ENCODE data around the gene GRM8. TPM values are rescaled to one million over a fixed set of nuclear protein-coding genes. Genes with fewer than 3 reads are reported as not detected.

GRM8 gene
- total and polyA plus RNA-seq, 10 of the 15 experiments (the other 5 are each of a cell fraction or from before 2014, with no cell fraction given), result 0.33 to 7.1 (median 0.45) TPM; not detected in 2

- Histone ChIP-seq H3K4me3 (no peak overlapping the region), H3K4me1 (ENCODE audit: control insufficient read depth, insufficient read depth, low read length) (no peaks in the 10 kb centered on the region; the same call in 1 of the 2 replicates), H3K4me2 (ENCODE audit: control insufficient read depth, insufficient read depth) (no peak overlapping the region), H3K9me3 (replicated peaks; ENCODE audit: control insufficient read depth, insufficient read depth, low read length) (no peaks in the 10 kb centered on the region), H3K9ac (ENCODE audit: control insufficient read depth, insufficient read depth, low read length) (no peak overlapping the region), H3K36me3 (ENCODE audit: control insufficient read depth in 2 of 2, insufficient read depth in 2 of 2, low read length in 1 of 2) (no peaks in the 10 kb centered on the region), H3K27me3 (replicated peaks in 1 of 2; ENCODE audit: control insufficient read depth in 2 of 2, insufficient read depth in 2 of 2, low read length in 1 of 2) (no peaks in the 10 kb centered on the region), H4K20me1 (ENCODE audit: control insufficient read depth, insufficient read depth) (no peaks in the 10 kb centered on the region), H3K79me2 (ENCODE audit: control insufficient read depth, insufficient read depth, low read length) (no peaks in the 10 kb centered on the region), H2AFZ (ENCODE audit: control insufficient read depth, low read depth, low read length) (no peak overlapping the region), H3K27ac (ENCODE audit: control insufficient read depth, insufficient read depth) (no peak overlapping the region)
- ATAC-seq (no peak), FAIRE-seq (no peak), DNase-seq (ENCODE audit: low read depth, low spot score) (no peak)
- no TSS peak for BruUV-seq (replicated peaks)
- RAD21 ChIA-PET (ENCODE audit: unreplicated experiment), result interaction anchor here (1.0 kb wide), 1 partner anchor 14 kb away, joined by 3 read pairs; no protein-coding TSS in a partner anchor
- SMC1A ChIA-PET (ENCODE audit: uncharacterized antibody, unreplicated experiment), result interaction anchor here (1.0 kb wide), 1 partner anchor 248 kb away, joined by 3 read pairs; no protein-coding TSS in a partner anchor
- intact Hi-C loops (cut with micrococcal nuclease; ENCODE audit: unreplicated experiment), result no loop called here
- POLR2A ChIA-PET, result interaction anchor here (0.5 to 1.0 kb wide), 2 partner anchors 8 to 453 kb away, joined by 3 to 4 read pairs; no protein-coding TSS in a partner anchor
- CTCF ChIA-PET, result interaction anchor here (1.2 kb wide), 1 partner anchor 20 kb away, joined by 3 read pairs; no protein-coding TSS in a partner anchor
- in situ Hi-C loops (cut with MboI), result no loop called here
- TF ChIP-seq GABPA (IDR thresholded peaks at IDR 0.05; ENCODE audit: low read depth), result no peak
- TF ChIP-seq RAD51 (IDR thresholded peaks at IDR 0.05), result no peak
- no peak for TF ChIP-seq FOXM1 (IDR thresholded peaks at IDR 0.05; ENCODE audit: low read depth, low read length)
- no peak for TF ChIP-seq MTA2 (IDR thresholded peaks at IDR 0.05; ENCODE audit: low read depth)
- no peak for TF ChIP-seq TCF3 (IDR thresholded peaks at IDR 0.05; ENCODE audit: borderline replicate concordance, insufficient read depth, low read depth, low read length)
- TF ChIP-seq, protein P1, sequence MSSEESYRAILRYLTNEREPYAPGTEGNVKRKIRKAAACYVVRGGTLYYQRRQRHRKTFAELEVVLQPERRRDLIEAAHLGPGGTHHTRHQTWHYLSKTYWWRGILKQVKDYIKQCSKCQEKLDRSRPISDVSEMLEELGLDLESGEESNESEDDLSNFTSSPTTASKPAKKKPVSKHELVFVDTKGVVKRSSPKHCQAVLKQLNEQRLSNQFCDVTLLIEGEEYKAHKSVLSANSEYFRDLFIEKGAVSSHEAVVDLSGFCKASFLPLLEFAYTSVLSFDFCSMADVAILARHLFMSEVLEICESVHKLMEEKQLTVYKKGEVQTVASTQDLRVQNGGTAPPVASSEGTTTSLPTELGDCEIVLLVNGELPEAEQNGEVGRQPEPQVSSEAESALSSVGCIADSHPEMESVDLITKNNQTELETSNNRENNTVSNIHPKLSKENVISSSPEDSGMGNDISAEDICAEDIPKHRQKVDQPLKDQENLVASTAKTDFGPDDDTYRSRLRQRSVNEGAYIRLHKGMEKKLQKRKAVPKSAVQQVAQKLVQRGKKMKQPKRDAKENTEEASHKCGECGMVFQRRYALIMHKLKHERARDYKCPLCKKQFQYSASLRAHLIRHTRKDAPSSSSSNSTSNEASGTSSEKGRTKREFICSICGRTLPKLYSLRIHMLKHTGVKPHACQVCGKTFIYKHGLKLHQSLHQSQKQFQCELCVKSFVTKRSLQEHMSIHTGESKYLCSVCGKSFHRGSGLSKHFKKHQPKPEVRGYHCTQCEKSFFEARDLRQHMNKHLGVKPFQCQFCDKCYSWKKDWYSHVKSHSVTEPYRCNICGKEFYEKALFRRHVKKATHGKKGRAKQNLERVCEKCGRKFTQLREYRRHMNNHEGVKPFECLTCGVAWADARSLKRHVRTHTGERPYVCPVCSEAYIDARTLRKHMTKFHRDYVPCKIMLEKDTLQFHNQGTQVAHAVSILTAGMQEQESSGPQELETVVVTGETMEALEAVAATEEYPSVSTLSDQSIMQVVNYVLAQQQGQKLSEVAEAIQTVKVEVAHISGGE (CRISPR knock-in tag; IDR thresholded peaks at IDR 0.05), result no peak
- no peak for TF ChIP-seq KDM1A (IDR thresholded peaks at IDR 0.05; ENCODE audit: borderline replicate concordance)
- no peak for TF ChIP-seq TCF7 (IDR thresholded peaks at IDR 0.05; ENCODE audit: borderline replicate concordance)
- no peak for TF ChIP-seq GATAD2B (conservative IDR thresholded peaks at IDR 0.05; ENCODE audit: low read depth)
- TF ChIP-seq IRF4 (IDR thresholded peaks at IDR 0.05; ENCODE audit: low read depth, low read length), result no peak
- TF ChIP-seq, protein P2, sequence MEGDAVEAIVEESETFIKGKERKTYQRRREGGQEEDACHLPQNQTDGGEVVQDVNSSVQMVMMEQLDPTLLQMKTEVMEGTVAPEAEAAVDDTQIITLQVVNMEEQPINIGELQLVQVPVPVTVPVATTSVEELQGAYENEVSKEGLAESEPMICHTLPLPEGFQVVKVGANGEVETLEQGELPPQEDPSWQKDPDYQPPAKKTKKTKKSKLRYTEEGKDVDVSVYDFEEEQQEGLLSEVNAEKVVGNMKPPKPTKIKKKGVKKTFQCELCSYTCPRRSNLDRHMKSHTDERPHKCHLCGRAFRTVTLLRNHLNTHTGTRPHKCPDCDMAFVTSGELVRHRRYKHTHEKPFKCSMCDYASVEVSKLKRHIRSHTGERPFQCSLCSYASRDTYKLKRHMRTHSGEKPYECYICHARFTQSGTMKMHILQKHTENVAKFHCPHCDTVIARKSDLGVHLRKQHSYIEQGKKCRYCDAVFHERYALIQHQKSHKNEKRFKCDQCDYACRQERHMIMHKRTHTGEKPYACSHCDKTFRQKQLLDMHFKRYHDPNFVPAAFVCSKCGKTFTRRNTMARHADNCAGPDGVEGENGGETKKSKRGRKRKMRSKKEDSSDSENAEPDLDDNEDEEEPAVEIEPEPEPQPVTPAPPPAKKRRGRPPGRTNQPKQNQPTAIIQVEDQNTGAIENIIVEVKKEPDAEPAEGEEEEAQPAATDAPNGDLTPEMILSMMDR (IDR thresholded peaks at IDR 0.05 in 2 of 3, conservative IDR thresholded peaks at IDR 0.05 in 1 of 3; ENCODE audit: control insufficient read depth in 2 of 3, extremely low read depth in 1 of 3, insufficient read depth in 1 of 3, low read depth in 3 of 3, low read length in 3 of 3), result no peak
- no peak for TF ChIP-seq EP300 (IDR thresholded peaks at IDR 0.05; ENCODE audit: borderline replicate concordance in 1 of 2, control insufficient read depth in 1 of 2, low read depth in 2 of 2, low read length in 2 of 2)
- TF ChIP-seq ZNF592 (IDR thresholded peaks at IDR 0.05), result no peak
These were observed 854.5 kb downstream of the GRM8 start for GRCh38 chr7:126398285-126398684.

Data from GM12878 (cell line).